GM18867 (cell line): Measurements from ENCODE around the gene RXFP1.

Experiments
- ATAC-seq: cut with Tn5 transposase; IDR thresholded peaks from one replicate; pipeline ENCODE4 v1.9.1; 2021; ENCODE audit warnings: mild to moderate bottlenecking, moderate library complexity; ENCODE audit not compliant: unreplicated experiment

The RXFP1 gene

DNA sequence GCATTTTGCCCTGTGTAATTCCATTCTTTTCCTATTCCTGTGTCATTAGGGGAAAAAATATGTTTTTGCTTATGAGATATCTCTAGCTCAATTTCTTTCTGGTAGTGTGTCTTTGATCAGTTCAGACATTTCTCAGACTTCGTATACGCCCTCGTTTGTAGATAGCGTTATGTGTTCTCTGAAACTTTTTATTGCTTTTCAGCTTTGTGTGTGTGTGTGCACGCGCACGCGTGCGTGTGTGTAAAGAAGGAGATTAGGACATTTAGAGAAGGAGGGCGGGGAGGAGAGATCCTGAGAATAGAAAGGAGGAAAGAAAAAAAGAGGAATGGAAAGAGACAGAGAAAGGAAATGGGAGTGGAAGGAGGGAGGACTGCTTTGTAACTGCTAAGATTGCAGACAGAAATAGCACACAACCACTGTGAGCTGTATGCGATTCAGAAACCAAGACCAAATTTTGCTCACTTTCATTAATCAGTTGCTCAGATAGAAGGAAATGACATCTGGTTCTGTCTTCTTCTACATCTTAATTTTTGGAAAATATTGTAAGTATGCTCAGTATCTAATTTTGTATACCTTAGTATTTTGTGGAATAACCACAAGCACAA is at the start of gene RXFP1:
TSS of gene RXFP1 (plus strand) at position 399 of the 605 bp plus-strand sequence. CDS start at position 494, 95 bp downstream.
- ATAC-seq, result no peak

DNA sequence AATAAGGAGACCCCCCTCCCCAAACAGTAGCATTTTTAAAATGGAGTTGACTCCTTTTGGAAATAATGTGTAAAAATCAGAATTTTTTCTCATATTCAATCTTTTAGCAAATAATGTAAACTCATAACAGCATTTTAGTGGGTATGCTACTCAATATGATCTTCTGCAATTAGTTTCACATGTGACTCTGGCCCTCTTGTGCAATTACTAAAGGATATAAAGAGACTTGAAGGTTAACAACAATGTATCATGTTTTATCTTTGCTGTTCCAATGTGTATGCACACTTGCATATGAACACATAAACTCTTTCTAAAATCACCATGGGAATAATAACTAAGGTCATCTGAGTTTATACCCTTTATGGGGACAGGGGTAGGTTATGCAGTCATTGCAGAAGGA is 39.9 kb upstream of the RXFP1 start:
- no peak for ATAC-seq

DNA sequence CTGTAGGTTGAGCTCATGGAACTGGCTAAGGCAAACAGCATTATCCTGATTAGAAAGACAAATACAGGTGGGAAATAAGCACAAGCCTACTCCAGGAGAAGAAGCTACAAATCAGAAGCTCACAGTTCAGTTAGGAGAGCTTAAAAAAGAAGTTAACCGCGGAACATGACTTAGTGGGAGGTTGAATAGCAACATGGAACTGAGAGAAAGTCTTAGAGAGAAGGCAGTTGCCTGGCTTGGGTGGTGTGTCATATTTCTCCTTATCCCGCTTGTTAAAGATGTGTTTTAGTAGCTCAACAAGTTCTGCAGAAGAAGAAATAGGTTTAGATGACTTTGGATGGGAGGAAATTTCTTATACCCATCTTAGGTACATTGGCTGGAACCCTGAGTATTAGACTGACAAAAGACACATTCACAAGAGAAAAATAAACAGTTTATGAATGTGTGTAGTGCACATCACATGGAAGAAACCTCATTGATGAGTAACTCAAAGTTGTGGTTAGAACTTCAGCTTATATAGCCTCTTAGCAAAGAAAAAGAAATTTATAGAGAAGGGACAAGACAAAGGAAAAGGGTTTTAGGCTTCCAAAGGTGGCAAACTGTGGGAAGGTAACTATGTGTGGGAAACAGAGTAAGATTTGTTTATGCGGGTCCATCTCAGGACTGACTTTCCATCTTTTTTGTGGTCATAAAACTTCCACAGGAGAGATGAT is 37.4 kb upstream of the RXFP1 start:
- no peak for ATAC-seq

GRCh38 chr4:158490629-158491028 is 31.1 kb upstream of the RXFP1 start:
- no peak for ATAC-seq

DNA sequence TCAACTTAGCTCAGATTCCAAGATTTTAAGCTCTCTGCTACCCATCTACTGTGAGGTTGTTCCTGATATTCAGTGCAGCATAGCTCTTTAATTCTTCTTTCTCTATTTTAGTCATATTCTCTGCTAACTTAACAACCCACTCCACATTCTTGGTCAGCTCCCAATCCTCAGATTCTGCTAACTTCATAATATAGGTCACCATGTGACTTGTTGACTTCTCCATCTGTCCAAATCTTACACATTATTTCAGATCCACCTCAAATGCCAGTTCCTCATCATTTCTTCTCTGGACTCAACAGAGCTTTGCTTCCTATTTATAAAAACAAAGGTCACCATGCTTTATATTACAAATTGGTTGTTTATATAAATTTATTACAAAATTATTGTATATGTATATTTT is 29.3 kb upstream of the RXFP1 start:
- ATAC-seq, result no peak

DNA sequence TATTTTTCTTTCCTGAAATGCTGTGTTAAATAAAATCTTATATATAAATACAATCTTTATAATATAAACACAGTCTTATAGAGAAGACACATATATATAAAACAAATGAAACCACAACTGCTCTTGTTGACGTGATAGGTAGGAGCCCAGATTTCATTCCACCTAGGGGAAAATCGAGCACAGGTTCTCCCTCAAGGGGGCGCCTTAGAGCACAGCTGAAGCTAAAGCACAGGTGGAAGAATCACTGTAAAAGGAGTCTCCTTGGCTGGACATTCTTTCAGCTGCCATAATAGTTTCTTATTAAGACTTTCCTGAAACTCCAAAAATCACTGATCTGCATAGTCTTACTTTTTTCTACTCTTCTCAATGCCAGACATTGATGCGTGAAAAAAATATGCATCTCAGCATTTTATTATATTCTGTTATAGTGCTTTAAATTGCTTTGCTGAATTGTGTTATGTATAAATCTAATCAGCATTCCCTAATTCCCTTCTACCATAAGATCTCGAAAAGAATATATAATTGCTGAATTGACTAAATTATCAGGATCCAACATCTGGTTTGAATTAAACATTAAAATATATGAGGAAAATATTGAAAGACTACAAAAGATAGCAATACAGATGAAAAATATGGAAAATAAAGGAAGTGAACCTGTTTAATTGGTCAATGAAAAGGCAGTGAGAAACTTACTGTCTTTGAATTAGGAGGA is 25.5 kb upstream of the RXFP1 start:
- ATAC-seq, result peak; percentile 70

- ATAC-seq, result no peak
These were observed 21.6 kb upstream of the RXFP1 start for GRCh38 chr4:158500054-158500453.

GRCh38 chr4:158513256-158513655 is 8.4 kb upstream of the RXFP1 start:
- no peak for ATAC-seq

DNA sequence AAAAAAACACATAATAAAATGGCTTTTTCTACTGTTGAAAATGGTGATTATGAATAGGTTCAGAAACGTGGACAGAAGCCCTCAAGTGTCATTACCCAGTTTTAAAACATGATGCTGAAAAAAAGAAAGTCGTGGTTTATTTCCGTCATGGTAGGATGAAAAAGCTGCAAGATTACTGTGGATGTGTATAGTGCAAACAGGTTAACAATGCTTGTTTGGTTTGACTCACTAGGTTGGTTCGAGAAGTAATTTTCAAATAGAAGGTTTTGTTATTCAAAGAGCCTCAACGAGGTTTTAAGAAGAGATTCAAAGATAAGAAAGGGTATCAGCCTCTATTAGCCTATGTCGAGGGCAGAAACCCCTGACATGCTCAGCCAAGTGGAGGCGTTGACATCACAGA is 2.5 kb upstream of the RXFP1 start:
- no peak for ATAC-seq

DNA sequence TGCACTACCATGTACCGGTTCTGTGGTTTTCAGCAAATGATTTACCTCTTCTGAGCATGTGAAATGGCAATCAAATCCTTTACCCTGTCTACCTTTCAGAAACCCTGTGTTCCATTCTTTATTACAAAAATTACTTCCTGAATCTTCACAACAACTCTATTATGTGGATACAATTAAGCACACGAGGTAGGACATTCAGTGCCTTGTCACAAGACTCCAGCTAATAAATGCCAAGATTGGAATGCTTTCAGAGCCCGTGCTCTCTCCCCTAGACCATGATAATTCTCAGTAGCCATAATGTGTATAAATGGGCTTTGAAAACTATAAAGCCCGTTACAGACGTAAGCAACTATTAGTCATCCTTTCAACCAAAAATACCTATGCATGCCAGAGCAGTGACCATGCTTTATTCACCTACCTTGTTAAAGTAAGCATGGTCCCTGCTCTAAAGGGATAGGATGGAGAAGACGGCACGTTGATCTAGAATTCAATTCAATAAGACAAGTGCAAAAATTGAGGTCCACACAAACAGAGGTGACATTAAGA is 2.4 kb downstream of the RXFP1 start:
- no peak for ATAC-seq

DNA sequence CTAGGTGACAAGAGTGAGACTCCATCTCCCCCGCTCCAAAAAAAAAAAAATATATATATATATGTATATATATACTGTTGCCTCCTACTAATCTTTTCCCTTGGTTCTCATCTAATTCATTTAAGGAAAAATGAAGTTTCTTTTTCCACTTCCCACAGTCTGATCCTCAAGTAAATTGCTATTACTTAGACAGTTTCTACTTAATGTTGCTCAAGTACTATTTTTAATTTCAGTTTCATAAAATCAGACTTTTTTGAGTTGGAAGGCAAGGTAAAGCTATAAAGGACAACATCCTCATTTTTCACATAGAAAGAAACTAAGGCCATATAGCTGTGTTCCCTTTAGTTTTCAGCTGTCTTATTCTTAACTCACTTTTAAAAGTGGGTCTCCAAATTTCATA is 5.8 kb downstream of the RXFP1 start:
- no peak for ATAC-seq

GRCh38 chr4:158529505-158529904 is 7.8 kb downstream of the RXFP1 start:
- ATAC-seq, result no peak

DNA sequence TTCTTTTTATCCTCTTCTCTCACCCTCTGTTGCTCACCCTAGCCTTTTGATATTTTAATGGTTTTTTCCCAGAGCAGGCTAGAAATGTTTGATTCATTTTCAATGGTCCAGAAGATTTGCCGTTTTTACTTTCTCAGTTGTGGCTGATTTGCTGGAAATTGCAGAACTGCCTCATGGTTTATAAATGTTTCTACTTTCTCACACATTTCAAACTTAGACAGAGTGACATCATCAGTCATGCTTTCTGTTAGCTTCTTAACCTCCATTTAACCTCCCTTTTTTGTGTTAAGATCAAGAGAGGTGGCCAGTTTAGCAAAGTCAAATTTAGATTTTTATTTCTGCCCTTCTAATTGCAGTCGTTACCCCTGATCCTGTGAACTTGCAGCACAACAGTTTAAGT is 8.7 kb downstream of the RXFP1 start:
- peak; percentile 65 for ATAC-seq

DNA sequence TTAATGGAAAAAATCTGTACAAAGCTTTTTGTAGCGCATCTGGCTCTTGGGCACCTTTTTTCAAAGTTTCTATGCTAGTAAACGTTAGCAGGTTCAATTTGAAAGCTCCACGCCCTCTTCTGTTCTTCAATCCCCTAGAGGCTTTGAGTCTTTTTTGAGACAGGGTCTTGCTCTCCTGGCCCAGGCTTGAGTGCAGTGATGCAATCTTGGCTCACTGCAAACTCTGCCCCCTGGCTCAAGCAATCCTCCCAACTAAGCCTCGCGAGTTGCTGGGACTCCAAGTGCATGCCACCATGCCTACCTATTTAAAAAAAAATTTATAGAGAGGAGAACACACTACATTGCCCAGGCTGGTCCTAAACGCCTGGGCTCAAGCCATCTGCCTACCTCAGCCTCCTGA is 9.2 kb downstream of the RXFP1 start:
- ATAC-seq, result no peak

GRCh38 chr4:158532556-158533231 is 11.0 kb downstream of the RXFP1 start:
- ATAC-seq, result no peak

DNA sequence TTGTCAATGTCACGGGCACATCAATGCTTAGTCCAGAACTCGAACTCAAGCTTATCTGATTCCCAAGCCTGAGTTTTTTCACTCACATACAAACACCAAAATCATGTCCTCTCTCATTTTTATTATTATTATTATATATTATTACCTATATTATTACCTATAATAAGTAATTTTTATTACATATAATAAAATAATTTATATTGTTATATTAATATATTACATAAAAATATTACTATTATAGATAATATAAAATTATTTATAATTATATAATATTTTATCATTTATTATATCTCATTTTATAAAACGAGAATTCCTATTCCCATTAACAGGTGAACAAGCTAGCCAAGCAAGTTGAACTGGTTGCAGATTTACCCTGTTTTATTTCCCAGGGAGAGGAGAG is 13.0 kb downstream of the RXFP1 start:
- no peak for ATAC-seq

DNA sequence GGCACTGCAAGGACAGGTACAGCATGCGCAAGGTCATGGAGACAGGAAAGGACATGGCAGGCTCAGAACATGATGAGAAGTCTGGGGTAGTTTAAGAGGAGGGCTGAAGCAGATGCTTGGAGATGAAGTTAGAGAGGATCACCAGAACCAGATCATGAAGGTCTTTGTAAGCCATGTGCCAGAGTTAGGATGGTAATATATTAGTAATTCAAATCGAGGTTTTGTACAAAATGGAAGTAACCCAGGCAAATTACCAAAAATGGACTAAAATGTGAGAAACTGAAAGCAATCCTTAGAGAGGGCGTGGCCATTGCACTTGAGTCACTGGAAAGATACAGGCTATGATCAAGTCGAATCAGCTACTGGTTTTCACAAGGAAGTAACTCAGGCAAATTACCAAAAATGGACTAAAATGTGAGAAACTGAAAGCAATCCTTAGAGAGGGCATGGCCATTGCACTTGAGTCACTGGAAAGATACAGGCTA is 13.5 kb downstream of the RXFP1 start:
- peak; percentile 48 for ATAC-seq

- ATAC-seq, result no peak
These were observed 15.2 kb downstream of the RXFP1 start for GRCh38 chr4:158536833-158537232.

- no peak for ATAC-seq
These were observed 16.5 kb downstream of the RXFP1 start for GRCh38 chr4:158538176-158538575.

DNA sequence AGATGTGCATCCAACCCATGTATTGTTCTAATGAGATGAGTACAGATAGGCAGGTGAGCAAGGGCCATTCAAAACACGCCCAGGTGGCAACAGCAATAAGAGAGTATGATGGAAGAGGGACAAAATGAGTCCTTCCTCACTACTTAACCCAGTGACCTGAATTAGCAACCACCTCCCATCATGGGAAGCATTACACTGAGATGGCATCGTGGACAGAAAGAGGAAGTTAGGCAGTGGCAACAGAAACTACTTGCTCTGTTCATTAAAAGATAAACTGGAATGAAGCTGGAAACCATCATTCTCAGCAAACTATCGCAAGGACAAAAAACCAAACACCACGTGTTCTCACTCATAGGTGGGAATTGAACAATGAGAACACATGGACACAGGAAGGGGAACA is 17.2 kb downstream of the RXFP1 start:
- peak; percentile 39 for ATAC-seq
